ENCODE measurements around the gene PTPRS. TPM values are rescaled to one million over a fixed set of nuclear protein-coding genes. Genes with fewer than 3 reads are reported as not detected.

The PTPRS gene
- total RNA-seq (2016; rRNA removed; fragmentation: Illumina TruSeq; extraction: Trizol) (21.3 and 32.7 TPM in 2 replicates), polyA plus RNA-seq (2011; rRNA removed) (43.9 and 63.5 TPM in 2 replicates), polyA minus RNA-seq (2011; rRNA and poly(A)+ RNA removed; ENCODE audit: low replicate concordance) (65.7 and 175 TPM in 2 replicates), Bru-seq, nascent RNA (percentile 59 among the genes with signal in this experiment), BruChase-seq, experiment 1, labeled RNA remaining after a 6-hour chase (percentile 78 among the genes with signal in this experiment), BruChase-seq, experiment 2, labeled RNA remaining after a 2-hour chase (percentile 70 among the genes with signal in this experiment)
- total RNA-seq (2016; cell fraction: cytosol; rRNA removed; fragmentation: Illumina TruSeq; extraction: Trizol; ENCODE audit: low read depth): 8.8 and 10.2 TPM in 2 replicates
- 17.7 and 32.1 TPM in 2 replicates for total RNA-seq (2016; cell fraction: insoluble cytoplasmic fraction; rRNA removed; fragmentation: Illumina TruSeq; extraction: Trizol)
- total RNA-seq (2016; cell fraction: membrane; rRNA removed; fragmentation: Illumina TruSeq; extraction: Trizol): 21.8 and 23.0 TPM in 2 replicates
- 57.4 and 62.6 TPM in 2 replicates for total RNA-seq (2016; cell fraction: nucleus; rRNA removed; fragmentation: Illumina TruSeq; extraction: Trizol)
- polyA plus RNA-seq (2011; cell fraction: cytosol; rRNA removed): 36.8 and 40.6 TPM in 2 replicates
- 194 and 221 TPM in 2 replicates for polyA plus RNA-seq (2011; cell fraction: nucleus; rRNA removed)
- 24.6 and 49.4 TPM in 2 replicates for polyA plus RNA-seq (2012)
- polyA plus RNA-seq (2016; cell fraction: cytosol; fragmentation: Illumina TruSeq; extraction: Trizol; ENCODE audit: low read depth): 4.6 and 4.7 TPM in 2 replicates
- polyA plus RNA-seq (2016; cell fraction: insoluble cytoplasmic fraction; fragmentation: Illumina TruSeq; extraction: Trizol; ENCODE audit: low read depth): 8.4 and 10.5 TPM in 2 replicates
- 5.1 and 5.2 TPM in 2 replicates for polyA plus RNA-seq (2016; cell fraction: membrane; fragmentation: Illumina TruSeq; extraction: Trizol; ENCODE audit: low read depth)
- polyA plus RNA-seq (2016; cell fraction: nucleus; fragmentation: Illumina TruSeq; extraction: Trizol; ENCODE audit: insufficient read depth, low read depth): 68.7 and 77.5 TPM in 2 replicates
- polyA minus RNA-seq (2011; cell fraction: cytosol; rRNA and poly(A)+ RNA removed): 79.6 and 103 TPM in 2 replicates
- polyA minus RNA-seq (2011; cell fraction: nucleus; rRNA and poly(A)+ RNA removed): 55.6 and 71.9 TPM in 2 replicates
- long read RNA-seq, experiment 1, partial matches to known transcripts: 3 of 83 reads
- long read RNA-seq, experiment 1, other reads (novel, unspliced or antisense): 78 of 83 reads
- long read RNA-seq, experiment 2, partial matches to known transcripts: 8 of 39 reads
- long read RNA-seq, experiment 2, other reads (novel, unspliced or antisense): 31 of 39 reads

- FAIRE-seq: no peak
- Histone ChIP-seq H3K27ac (ENCODE audit: extremely low read length, insufficient read depth, low read length) (peak within 1 kb of the TSS; percentile 40), H2AFZ (ENCODE audit: low read length) (no peak within 1 kb of the TSS), H3K4me2 (ENCODE audit: low read depth, low read length) (peak within 1 kb of the TSS; percentile 83), H4K20me1 (ENCODE audit: insufficient read depth, low read length) (no peaks in the 10 kb centered on the region), H3K4me3 (replicated peaks in 1 of 3; ENCODE audit: insufficient read depth in 1 of 3, low read depth in 2 of 3, low read length in 3 of 3) (peak within 1 kb of the TSS; percentile 73 to 79 (median 74)), H3K36me3 (replicated peaks in 1 of 2; ENCODE audit: control insufficient read depth in 1 of 2, insufficient read depth in 2 of 2, low read length in 2 of 2) (no peaks in the 10 kb centered on the region), H3K9me3 (ENCODE audit: low read length) (no peaks in the 10 kb centered on the region), H3K9ac (ENCODE audit: insufficient read depth, low read depth, low read length) (peak within 1 kb of the TSS; percentile 74), H3K27me3 (ENCODE audit: control insufficient read depth in 1 of 2, insufficient read depth in 2 of 2, low read length in 2 of 2) (no peaks in the 10 kb centered on the region), H3K4me1 (ENCODE audit: insufficient read depth, low read length) (peaks cover 56% of the 10 kb centered on the region), H3K79me2 (ENCODE audit: insufficient read depth, low read length) (no peaks in the 10 kb centered on the region)
- POLR2A ChIA-PET: interaction anchor here (1.0 kb wide), 2 partner anchors 48 to 282 kb away, joined by 3 read pairs; partner anchors contain the start of genes SAFB and SAFB2
- 10% methylated on average over 39 of the region's 81 CpGs for WGBS (ENCODE audit: low lambda C conversion rate)
- in situ Hi-C loops (cut with HindIII; ENCODE audit: extremely low pct_ligation_motif_present, low pct_unique_long_range_greater_than_20kb) (no loop called here), intact Hi-C loops (cut with micrococcal nuclease; ENCODE audit: unreplicated experiment) (no loop called here)
- CTCF ChIA-PET (ENCODE audit: low intra/inter-chr PET ratio, low total read pairs): no interaction called here
- DNase-seq (ENCODE audit: low spot score): peak; percentile 61
- no TSS peak for BruUV-seq (replicated peaks)
- ATAC-seq: peak; percentile 53
- TF ChIP-seq ZNF709 (CRISPR knock-in tag; IDR thresholded peaks at IDR 0.05) (peak; percentile 100), ZFP91 (CRISPR knock-in tag; IDR thresholded peaks at IDR 0.05; ENCODE audit: borderline replicate concordance) (peak; percentile 98), NFIB (CRISPR knock-in tag; IDR thresholded peaks at IDR 0.05; ENCODE audit: borderline replicate concordance) (peak; percentile 24; the same call in 1 of the 2 replicates), ZNF7 (CRISPR knock-in tag; IDR thresholded peaks at IDR 0.05) (peak; percentile 58; the same call in 1 of the 2 replicates), SP2 (CRISPR knock-in tag; IDR thresholded peaks at IDR 0.05) (peak; percentile 70), ZNF432 (CRISPR knock-in tag; IDR thresholded peaks at IDR 0.05; ENCODE audit: borderline replicate concordance) (peak; percentile 79; the same call in 1 of the 2 replicates), HNF4A (CRISPR knock-in tag; IDR thresholded peaks at IDR 0.05) (no peak), ZC3H4 (CRISPR knock-in tag; IDR thresholded peaks at IDR 0.05; ENCODE audit: borderline replicate concordance) (no peak), ZFAT (CRISPR knock-in tag; conservative IDR thresholded peaks at IDR 0.05) (no peak; the same call in 1 of the 2 replicates)
- TF ChIP-seq, protein P1, sequence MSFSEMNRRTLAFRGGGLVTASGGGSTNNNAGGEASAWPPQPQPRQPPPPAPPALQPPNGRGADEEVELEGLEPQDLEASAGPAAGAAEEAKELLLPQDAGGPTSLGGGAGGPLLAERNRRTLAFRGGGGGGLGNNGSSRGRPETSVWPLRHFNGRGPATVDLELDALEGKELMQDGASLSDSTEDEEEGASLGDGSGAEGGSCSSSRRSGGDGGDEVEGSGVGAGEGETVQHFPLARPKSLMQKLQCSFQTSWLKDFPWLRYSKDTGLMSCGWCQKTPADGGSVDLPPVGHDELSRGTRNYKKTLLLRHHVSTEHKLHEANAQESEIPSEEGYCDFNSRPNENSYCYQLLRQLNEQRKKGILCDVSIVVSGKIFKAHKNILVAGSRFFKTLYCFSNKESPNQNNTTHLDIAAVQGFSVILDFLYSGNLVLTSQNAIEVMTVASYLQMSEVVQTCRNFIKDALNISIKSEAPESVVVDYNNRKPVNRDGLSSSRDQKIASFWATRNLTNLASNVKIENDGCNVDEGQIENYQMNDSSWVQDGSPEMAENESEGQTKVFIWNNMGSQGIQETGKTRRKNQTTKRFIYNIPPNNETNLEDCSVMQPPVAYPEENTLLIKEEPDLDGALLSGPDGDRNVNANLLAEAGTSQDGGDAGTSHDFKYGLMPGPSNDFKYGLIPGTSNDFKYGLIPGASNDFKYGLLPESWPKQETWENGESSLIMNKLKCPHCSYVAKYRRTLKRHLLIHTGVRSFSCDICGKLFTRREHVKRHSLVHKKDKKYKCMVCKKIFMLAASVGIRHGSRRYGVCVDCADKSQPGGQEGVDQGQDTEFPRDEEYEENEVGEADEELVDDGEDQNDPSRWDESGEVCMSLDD (CRISPR knock-in tag; IDR thresholded peaks at IDR 0.05; ENCODE audit: borderline replicate concordance): peak; percentile 76; the same call in 1 of the 2 replicates
- TF ChIP-seq, protein P2, sequence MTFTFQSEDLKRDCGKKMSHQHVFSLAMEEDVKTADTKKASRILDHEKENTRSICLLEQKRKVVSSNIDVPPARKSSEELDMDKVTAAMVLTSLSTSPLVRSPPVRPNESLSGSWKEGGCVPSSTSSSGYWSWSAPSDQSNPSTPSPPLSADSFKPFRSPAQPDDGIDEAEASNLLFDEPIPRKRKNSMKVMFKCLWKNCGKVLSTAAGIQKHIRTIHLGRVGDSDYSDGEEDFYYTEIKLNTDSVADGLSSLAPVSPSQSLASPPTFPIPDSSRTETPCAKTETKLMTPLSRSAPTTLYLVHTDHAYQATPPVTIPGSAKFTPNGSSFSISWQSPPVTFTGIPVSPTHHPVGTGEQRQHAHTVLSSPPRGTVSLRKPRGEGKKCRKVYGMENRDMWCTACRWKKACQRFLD (CRISPR knock-in tag; IDR thresholded peaks at IDR 0.05; ENCODE audit: borderline replicate concordance): peak; percentile 99
Measured at GRCh38 chr19:5340637-5341447, at the start of gene PTPRS. Gene PTPRS (minus strand): TSS chr19:5340812. CDS start chr19:5286140, 54,672 bp downstream.

All from HepG2 (cell line).